HCT116 (cell line): Measurements from ENCODE around the gene EFNB2. TPM values are rescaled to one million over a fixed set of nuclear protein-coding genes. Genes with fewer than 3 reads are reported as not detected.

Source experiments
- ATAC-seq: fragments of 200-7000 bp; cut with Tn5 transposase; 2 replicates; pipeline ENCODE4 v1.9.1; 2020; ENCODE audit warnings: mild to moderate bottlenecking, moderate library complexity
- BruUV-seq: library from RNA; stranded (reverse); fragments of 400-500 nt; replicated peaks from 2 replicates; lab custom pipeline; 2021; lab: Mats Ljungman, UMichigan
- CTCF ChIA-PET: fragments of 300-600 bp; sonication (Branson Sonifier 250); formaldehyde crosslinking; loops from one replicate; lab custom pipeline; 2021; ENCODE audit warnings: antibody characterized with exemption; lab: Charles Lee
- POLR2A ChIA-PET: fragments of 300-600, 350-600 bp; sonication (Branson Sonifier 250); formaldehyde crosslinking; loops from one replicate; lab custom pipeline; 2021; ENCODE audit warnings: antibody characterized with exemption; lab: Charles Lee
- RAD21 ChIA-PET, 2 experiments: fragments of 300-600 bp; sonication (Branson Sonifier 250); formaldehyde crosslinking; loops; one replicate each; lab custom pipeline; 2023; ENCODE audit warnings: low total read pairs in 2 of 2; ENCODE audit not compliant: uncharacterized antibody in 2 of 2, unreplicated experiment in 2 of 2, low non-redundant PET in 1 of 2; lab: Charles Lee
- DNase-seq: peaks from one replicate; pipeline ENCODE4 v3.0.0-alpha.2; 2010; ENCODE audit warnings: low read depth, low spot score
- H2AFZ ChIP-seq: fragments of 200-600 bp; shearing (Covaris generic), sonication (generic); 2 replicates; pipeline ENCODE4 v1.6.1; 2017; ENCODE audit warnings: low read depth, mixed run types, mixed read lengths, antibody characterized with exemption, low read length; ENCODE audit not compliant: poor library complexity, severe bottlenecking
- H3K27ac ChIP-seq: 2 replicates; pipeline ENCODE4 v1.5.1; 2012; ENCODE audit warnings: low read depth, low read length
- H3K27me3 ChIP-seq: fragments of 200-600 bp; sonication (generic); 2 replicates; pipeline ENCODE4 v1.6.1; 2016; ENCODE audit warnings: mixed run types, low read length, mixed read lengths; ENCODE audit not compliant: insufficient read depth
- H3K36me3 ChIP-seq, 2 experiments: fragments of 200-500 bp in 1 of 2; fragments of 200-600 bp in 1 of 2; sonication (Bioruptor generic) in 1 of 2; sonication (generic) in 1 of 2; 2 replicates each; pipeline versions ENCODE4 v1.5.1 to v1.6.1; 2014 to 2016; ENCODE audit warnings: low read length in 2 of 2, inconsistent platforms in 1 of 2, mixed read lengths in 1 of 2, mixed run types in 1 of 2; ENCODE audit not compliant: insufficient read depth in 2 of 2, control insufficient read depth in 1 of 2
- H3K4me1 ChIP-seq, 2 experiments: fragments of 200-600 bp in 1 of 2; sonication (generic) in 1 of 2; 2 replicates each; pipeline versions ENCODE4 v1.5.1 to v1.6.1; 2012 to 2017; ENCODE audit warnings: low read length in 2 of 2, inconsistent platforms in 1 of 2, mild to moderate bottlenecking in 1 of 2, mixed read lengths in 1 of 2, mixed run types in 1 of 2, moderate library complexity in 1 of 2; ENCODE audit not compliant: insufficient read depth in 2 of 2, control insufficient read depth in 1 of 2
- H3K4me2 ChIP-seq: fragments of 200-600 bp; sonication (generic); 2 replicates; pipeline ENCODE4 v1.6.1; 2017; ENCODE audit warnings: mixed run types, low read length, mixed read lengths
- H3K4me3 ChIP-seq, 2 experiments: fragments of 200-600 bp in 1 of 2; sonication (generic) in 1 of 2; replicated peaks in 1 of 2; 2 replicates each; pipeline ENCODE4 v1.5.1; 2011 to 2016; ENCODE audit warnings: low read length in 2 of 2, control low read depth in 1 of 2, low read depth in 1 of 2, mild to moderate bottlenecking in 1 of 2, mixed read lengths in 1 of 2, mixed run types in 1 of 2
- H3K79me2 ChIP-seq: fragments of 200-600 bp; sonication (generic); 2 replicates; pipeline ENCODE4 v1.6.1; 2017; ENCODE audit warnings: mild to moderate bottlenecking, mixed run types, low read length, moderate library complexity, mixed read lengths; ENCODE audit not compliant: insufficient read depth
- H3K9ac ChIP-seq: fragments of 200-600 bp; sonication (generic); 2 replicates; pipeline ENCODE4 v1.6.1; 2016; ENCODE audit warnings: low read length, mixed read lengths
- H3K9me2 ChIP-seq: fragments of 200-600 bp; sonication (generic), shearing (Covaris generic); 2 replicates; pipeline ENCODE4 v1.6.1; 2017; ENCODE audit warnings: mixed run types, mild to moderate bottlenecking, moderate library complexity; ENCODE audit not compliant: insufficient read depth
- H3K9me3 ChIP-seq, 2 experiments: fragments of 200-500 bp in 1 of 2; fragments of 200-600 bp in 1 of 2; sonication (Bioruptor generic) in 1 of 2; sonication (generic) in 1 of 2; 2 replicates each; pipeline ENCODE4 v1.6.1; 2014 to 2017; ENCODE audit warnings: low read length in 2 of 2, mixed read lengths in 2 of 2, inconsistent platforms in 1 of 2, low read depth in 1 of 2, mild to moderate bottlenecking in 1 of 2, mixed run types in 1 of 2, moderate library complexity in 1 of 2; ENCODE audit not compliant: control insufficient read depth in 1 of 2, insufficient read depth in 1 of 2
- H4K20me1 ChIP-seq: fragments of 200-600 bp; sonication (generic), shearing (Covaris generic); 2 replicates; pipeline ENCODE4 v1.6.1; 2017; ENCODE audit warnings: mixed run types, mild to moderate bottlenecking, moderate library complexity; ENCODE audit not compliant: insufficient read depth
- CEBPB ChIP-seq: IDR thresholded peaks from 2 replicates; pipeline ENCODE4 v1.6.1; 2012; ENCODE audit warnings: low read depth
- JUND ChIP-seq: IDR thresholded peaks from 2 replicates; pipeline ENCODE4 v1.6.1; 2012
- POLR2A ChIP-seq: IDR thresholded peaks from 2 replicates; pipeline ENCODE4 v1.7.0; 2011; ENCODE audit warnings: borderline replicate concordance; ENCODE audit not compliant: insufficient read depth, insufficient read length; ENCODE audit errors: extremely low read depth
- POLR2AphosphoS5 ChIP-seq: IDR thresholded peaks from 2 replicates; pipeline ENCODE4 v1.6.1; 2011; ENCODE audit warnings: mild to moderate bottlenecking, low read depth, low read length, moderate library complexity
- SIN3A ChIP-seq: IDR thresholded peaks from 2 replicates; pipeline ENCODE4 v1.6.1; 2012; ENCODE audit warnings: low read depth
- SP1 ChIP-seq: IDR thresholded peaks from 2 replicates; pipeline ENCODE4 v1.6.1; 2012; ENCODE audit warnings: low read depth
- TCF7L2 ChIP-seq: IDR thresholded peaks from 2 replicates; pipeline ENCODE4 v1.7.0; 2011; ENCODE audit warnings: borderline replicate concordance, inconsistent platforms; ENCODE audit not compliant: insufficient read depth, insufficient read length; ENCODE audit errors: extremely low read depth
- YY1 ChIP-seq: IDR thresholded peaks from 2 replicates; pipeline ENCODE4 v1.6.1; 2011; ENCODE audit warnings: low read length, low read depth, moderate library complexity, mild to moderate bottlenecking; ENCODE audit not compliant: insufficient replicate concordance; ENCODE audit errors: extremely low read depth
- ZFX ChIP-seq: fragments of 450-650 bp; IDR thresholded peaks from 2 replicates; pipeline ENCODE4 v1.6.1; 2017
- ZNF274 ChIP-seq: fragments of 200-500 bp; sonication (Bioruptor generic); IDR thresholded peaks from 2 replicates; pipeline ENCODE4 v1.6.1; 2014; ENCODE audit warnings: mild to moderate bottlenecking, low read depth, low read length, inconsistent platforms
- intact Hi-C: fragments of 100-400 bp; cut with micrococcal nuclease; formaldehyde crosslinking; loops from 2 replicates; pipeline ENCODE4 v1.10.0; 2022
- total RNA-seq: library from RNA; stranded (reverse); gene quantifications from one replicate; pipeline ENCODE4 v1.2.1, GENCODE V29; 2021; ENCODE audit not compliant: unreplicated experiment
- TF ChIP-seq, protein P1 (sequence below): IDR thresholded peaks from 2 replicates; pipeline ENCODE4 v1.6.1; 2012; ENCODE audit warnings: low read depth
- TF ChIP-seq, protein P2 (sequence below): IDR thresholded peaks from 2 replicates; pipeline ENCODE4 v1.6.1; 2012

EFNB2 gene
- total RNA-seq, 1 experiment from 2014 or later = 30.9 TPM

DNA sequence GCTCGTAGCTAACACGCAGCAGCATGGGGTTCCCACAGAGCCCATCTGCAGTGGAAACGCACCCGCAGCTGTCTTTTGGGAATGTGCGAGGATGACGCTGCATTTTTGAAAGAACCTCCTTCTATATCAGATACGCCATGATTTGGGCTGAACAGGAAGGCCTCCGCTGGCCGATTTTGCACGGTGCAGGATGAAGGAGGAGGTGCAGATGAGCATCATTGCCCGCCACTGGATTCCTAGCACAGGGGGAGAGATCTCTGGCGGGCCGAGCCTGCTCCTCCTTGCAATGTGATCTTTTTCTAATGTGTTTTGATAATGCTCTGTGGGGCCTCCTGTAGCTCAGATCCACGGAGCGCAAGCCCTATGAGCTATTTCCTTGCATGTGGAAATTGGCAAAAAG is 55.5 kb downstream of the EFNB2 start:
- H4K20me1 ChIP-seq = no peaks in the 10 kb centered on the region
- DNase-seq (no peak), ATAC-seq (no peak)
- no peaks in the 10 kb centered on the region for H3K79me2 ChIP-seq
- intact Hi-C loops = loop anchor here (10.0 kb wide), 1 partner anchor 705 kb away; no protein-coding TSS in a partner anchor
- H3K27ac ChIP-seq = no peak overlapping the region
- H3K27me3 ChIP-seq = no peaks in the 10 kb centered on the region
- CTCF ChIA-PET = no interaction called here
- RAD21 ChIA-PET = no interaction called here
- H3K36me3 ChIP-seq = no peaks in the 10 kb centered on the region
- no peak overlapping the region for H3K4me3 ChIP-seq
- TF ChIP-seq POLR2AphosphoS5 (no peak), TCF7L2 (no peak), CEBPB (no peak), POLR2A (no peak), SIN3A (no peak), JUND (no peak), YY1 (no peak), ZFX (no peak), ZNF274 (no peak), SP1 (no peak)
- TF ChIP-seq, protein P1, sequence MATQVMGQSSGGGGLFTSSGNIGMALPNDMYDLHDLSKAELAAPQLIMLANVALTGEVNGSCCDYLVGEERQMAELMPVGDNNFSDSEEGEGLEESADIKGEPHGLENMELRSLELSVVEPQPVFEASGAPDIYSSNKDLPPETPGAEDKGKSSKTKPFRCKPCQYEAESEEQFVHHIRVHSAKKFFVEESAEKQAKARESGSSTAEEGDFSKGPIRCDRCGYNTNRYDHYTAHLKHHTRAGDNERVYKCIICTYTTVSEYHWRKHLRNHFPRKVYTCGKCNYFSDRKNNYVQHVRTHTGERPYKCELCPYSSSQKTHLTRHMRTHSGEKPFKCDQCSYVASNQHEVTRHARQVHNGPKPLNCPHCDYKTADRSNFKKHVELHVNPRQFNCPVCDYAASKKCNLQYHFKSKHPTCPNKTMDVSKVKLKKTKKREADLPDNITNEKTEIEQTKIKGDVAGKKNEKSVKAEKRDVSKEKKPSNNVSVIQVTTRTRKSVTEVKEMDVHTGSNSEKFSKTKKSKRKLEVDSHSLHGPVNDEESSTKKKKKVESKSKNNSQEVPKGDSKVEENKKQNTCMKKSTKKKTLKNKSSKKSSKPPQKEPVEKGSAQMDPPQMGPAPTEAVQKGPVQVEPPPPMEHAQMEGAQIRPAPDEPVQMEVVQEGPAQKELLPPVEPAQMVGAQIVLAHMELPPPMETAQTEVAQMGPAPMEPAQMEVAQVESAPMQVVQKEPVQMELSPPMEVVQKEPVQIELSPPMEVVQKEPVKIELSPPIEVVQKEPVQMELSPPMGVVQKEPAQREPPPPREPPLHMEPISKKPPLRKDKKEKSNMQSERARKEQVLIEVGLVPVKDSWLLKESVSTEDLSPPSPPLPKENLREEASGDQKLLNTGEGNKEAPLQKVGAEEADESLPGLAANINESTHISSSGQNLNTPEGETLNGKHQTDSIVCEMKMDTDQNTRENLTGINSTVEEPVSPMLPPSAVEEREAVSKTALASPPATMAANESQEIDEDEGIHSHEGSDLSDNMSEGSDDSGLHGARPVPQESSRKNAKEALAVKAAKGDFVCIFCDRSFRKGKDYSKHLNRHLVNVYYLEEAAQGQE = no peak
- TF ChIP-seq, protein P2, sequence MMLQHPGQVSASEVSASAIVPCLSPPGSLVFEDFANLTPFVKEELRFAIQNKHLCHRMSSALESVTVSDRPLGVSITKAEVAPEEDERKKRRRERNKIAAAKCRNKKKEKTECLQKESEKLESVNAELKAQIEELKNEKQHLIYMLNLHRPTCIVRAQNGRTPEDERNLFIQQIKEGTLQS = no peak
- no peaks in the 10 kb centered on the region for H3K9me3 ChIP-seq
- H3K9ac ChIP-seq = no peak overlapping the region
- peaks cover 0 to 4% of the 10 kb centered on the region in 2 experiments; a peak in 1 of 4 replicates for H3K4me1 ChIP-seq
- BruUV-seq = no TSS peak
- POLR2A ChIA-PET = no interaction called here
- no peaks in the 10 kb centered on the region for H3K9me2 ChIP-seq
- H3K4me2 ChIP-seq = no peak overlapping the region
- no peak overlapping the region for H2AFZ ChIP-seq
